ENCODE measurements around the gene VSTM4. TPM values are rescaled to one million over a fixed set of nuclear protein-coding genes. Genes with fewer than 3 reads are reported as not detected.

The VSTM4 gene
- total RNA-seq, 2 donors from 2014 or later = 1.2 to 3.1 TPM

- intact Hi-C loops (cut with DNase I) = no loop called here
Measured at GRCh38 chr10:49076741-49077521, 38.4 kb downstream of the VSTM4 start.

GRCh38 chr10:49076319-49076718 is 39.0 kb downstream of the VSTM4 start:
- Histone ChIP-seq H3K9me3 (no peaks in the 10 kb centered on the region), H3K36me3 (no peaks in the 10 kb centered on the region), H3K4me3 (no peak overlapping the region), H3K4me1 (no peaks in the 10 kb centered on the region), H3K27ac (no peak overlapping the region), H3K9ac (ENCODE audit: low read depth in 2 of 2, low read length in 2 of 2) (no peak overlapping the region), H3K27me3 (no peaks in the 10 kb centered on the region)
- intact Hi-C loops (cut with DNase I) = no loop called here
- no peak for DNase-seq
- TF ChIP-seq CTCF (IDR thresholded peaks at IDR 0.05) = no peak

More at GRCh38 chr10:49076741-49077521, 38.4 kb downstream of the VSTM4 start:
- H3K27ac ChIP-seq = no peak overlapping the region
- no peak for TF ChIP-seq CTCF (IDR thresholded peaks at IDR 0.05)
- H3K4me1 ChIP-seq = no peaks in the 10 kb centered on the region
- no peak overlapping the region for H3K9ac ChIP-seq (ENCODE audit: low read depth in 2 of 2, low read length in 2 of 2)
- H3K9me3 ChIP-seq = no peaks in the 10 kb centered on the region
- DNase-seq = peak; percentile 4
- H3K27me3 ChIP-seq = no peaks in the 10 kb centered on the region
- H3K36me3 ChIP-seq = no peaks in the 10 kb centered on the region
- no peak overlapping the region for H3K4me3 ChIP-seq

GRCh38 chr10:49075743-49076142 is 39.6 kb downstream of the VSTM4 start:
- Histone ChIP-seq H3K9me3 (no peaks in the 10 kb centered on the region), H3K4me3 (no peak overlapping the region), H3K9ac (ENCODE audit: low read depth in 2 of 2, low read length in 2 of 2) (no peak overlapping the region), H3K36me3 (no peaks in the 10 kb centered on the region), H3K27ac (no peak overlapping the region), H3K4me1 (no peaks in the 10 kb centered on the region), H3K27me3 (no peaks in the 10 kb centered on the region)
- intact Hi-C loops (cut with DNase I) = no loop called here
- no peak for TF ChIP-seq CTCF (IDR thresholded peaks at IDR 0.05)
- DNase-seq = no peak

- no peak for DNase-seq
- no peak overlapping the region for H3K9ac ChIP-seq (ENCODE audit: low read depth in 2 of 2, low read length in 2 of 2)
- intact Hi-C loops (cut with DNase I) = no loop called here
- no peaks in the 10 kb centered on the region for H3K9me3 ChIP-seq
- no peak for TF ChIP-seq CTCF (IDR thresholded peaks at IDR 0.05)
- no peak overlapping the region for H3K27ac ChIP-seq
- H3K4me3 ChIP-seq = no peak overlapping the region
- H3K27me3 ChIP-seq = no peaks in the 10 kb centered on the region
- H3K36me3 ChIP-seq = no peaks in the 10 kb centered on the region
- no peaks in the 10 kb centered on the region for H3K4me1 ChIP-seq
Measured at GRCh38 chr10:49074836-49075682, 40.3 kb downstream of the VSTM4 start.

GRCh38 chr10:49072166-49072885 is 43.0 kb downstream of the VSTM4 start:
- DNase-seq = no peak
- Histone ChIP-seq H3K27ac (no peak overlapping the region), H3K4me1 (no peaks in the 10 kb centered on the region), H3K9me3 (no peaks in the 10 kb centered on the region), H3K4me3 (no peak overlapping the region), H3K27me3 (no peaks in the 10 kb centered on the region), H3K9ac (ENCODE audit: low read depth in 2 of 2, low read length in 2 of 2) (no peak overlapping the region), H3K36me3 (no peaks in the 10 kb centered on the region)
- intact Hi-C loops (cut with DNase I) = no loop called here
- no peak for TF ChIP-seq CTCF (IDR thresholded peaks at IDR 0.05)
